Daoy (cell line): ENCODE data around the gene WAPL. TPM values are rescaled to one million over a fixed set of nuclear protein-coding genes. Genes with fewer than 3 reads are reported as not detected.
A peak's percentile ranks its signal among the peaks of the same experiment; 100 is the strongest.

ENCODE experiments used
- DNase-seq: peaks from one replicate; pipeline ENCODE4 v3.0.0-alpha.2; 2015; ENCODE audit warnings: low read depth
- total RNA-seq: library from RNA; depleted of rRNA; stranded (reverse); fragments of >200 nt; shearing (Covaris generic); gene quantifications from 2 replicates; pipeline ENCODE4 v1.2.3, GENCODE V29; 2014

Gene WAPL
- total RNA-seq, 1 experiment from 2014 or later = 31.1 TPM

DNA sequence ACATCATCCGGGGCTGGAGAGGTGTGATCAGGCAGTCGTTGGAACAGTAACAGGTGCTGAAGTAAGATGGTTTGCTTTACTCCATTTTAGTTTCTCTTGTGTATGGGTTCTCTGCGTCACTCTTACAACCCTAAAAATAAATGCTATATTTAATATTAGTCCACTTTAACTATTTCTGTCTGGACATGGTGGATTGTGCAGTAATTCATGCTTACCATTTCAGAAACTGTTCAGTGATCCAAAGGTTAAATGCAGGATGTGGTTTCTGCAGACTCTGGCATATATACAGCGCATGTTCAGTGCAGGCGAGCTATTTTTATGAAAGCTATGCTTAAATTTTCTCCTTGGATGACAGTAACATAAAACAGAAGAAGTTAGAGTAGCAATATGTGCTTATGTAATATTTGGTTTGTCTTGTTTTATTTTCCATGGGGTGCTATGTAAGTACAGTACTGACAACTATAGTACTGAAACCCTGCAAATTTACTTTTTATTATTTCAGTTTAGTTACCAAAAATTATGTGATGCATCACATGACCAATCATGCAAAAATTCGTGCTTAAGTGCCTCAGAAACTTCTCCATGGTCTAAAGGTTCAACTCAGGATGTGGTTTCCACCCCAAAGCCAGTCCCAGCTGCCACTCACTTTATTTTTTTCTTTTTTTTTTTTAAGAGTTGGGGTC lies 108.4 kb downstream of the WAPL start:
- DNase-seq = no peak

GRCh38 chr10:86411852-86412560 lies 109.6 kb downstream of the WAPL start:
- DNase-seq = no peak

GRCh38 chr10:86411281-86411841 lies 110.2 kb downstream of the WAPL start:
- DNase-seq = peak; percentile 41

DNA sequence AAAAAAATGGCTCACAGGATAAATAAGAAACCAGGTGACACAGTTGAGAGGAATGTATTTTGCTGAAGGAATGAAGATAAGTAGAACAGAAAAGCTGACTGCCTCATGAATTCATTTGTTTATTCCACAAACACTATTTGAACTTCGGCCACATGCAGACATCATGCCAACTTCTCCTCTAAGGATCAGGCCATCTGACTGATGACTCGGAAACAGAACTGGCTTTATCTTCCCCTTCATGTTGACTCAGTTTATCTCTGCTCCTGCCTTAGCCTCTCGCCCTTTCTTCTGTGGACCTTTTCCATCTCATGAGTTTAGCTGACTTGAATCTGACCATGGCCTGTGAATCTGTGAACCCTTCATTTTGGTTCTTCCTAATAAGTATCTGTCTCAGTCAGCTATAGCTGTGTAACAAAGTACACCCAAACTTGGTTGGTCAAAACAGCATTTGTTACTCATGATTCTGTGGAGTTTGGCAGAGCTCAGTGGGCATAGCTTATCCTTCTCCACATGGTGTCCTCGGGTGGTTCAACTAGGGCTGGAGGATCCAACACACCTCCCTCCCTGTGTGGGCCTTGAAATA lies 111.0 kb downstream of the WAPL start:
- peak; percentile 9 for DNase-seq

- no peak for DNase-seq
Measured at GRCh38 chr10:86409183-86409582, 112.4 kb downstream of the WAPL start.

DNA sequence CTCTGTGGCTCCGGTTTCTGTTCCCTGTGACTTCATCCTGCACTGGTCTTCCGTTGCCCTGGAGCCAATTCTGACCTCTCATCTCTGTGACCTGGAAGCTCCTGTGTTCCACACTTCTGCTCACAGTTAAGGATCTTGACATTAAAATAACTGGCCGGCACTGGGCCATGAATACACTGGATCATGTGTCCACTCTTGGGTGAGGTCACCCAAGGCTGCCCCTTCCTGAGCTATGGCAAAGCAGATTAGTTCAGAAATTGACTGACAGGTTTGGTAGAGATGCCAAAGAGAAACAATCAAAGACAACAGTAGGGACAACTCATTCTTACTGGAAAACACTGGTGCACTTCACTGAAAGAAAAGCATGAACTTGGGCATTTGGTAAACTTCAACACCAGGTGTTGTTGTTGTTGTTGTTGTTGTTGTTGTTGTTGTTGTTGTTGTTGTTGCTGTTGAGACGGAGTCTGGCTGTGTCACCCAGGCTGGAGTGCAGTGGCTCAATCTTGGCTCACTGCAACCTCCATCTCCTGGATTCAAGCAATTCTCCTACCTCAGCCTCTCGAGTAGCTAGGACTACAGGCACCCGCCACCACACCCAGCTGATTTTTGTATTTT lies 118.3 kb downstream of the WAPL start:
- no peak for DNase-seq

DNA sequence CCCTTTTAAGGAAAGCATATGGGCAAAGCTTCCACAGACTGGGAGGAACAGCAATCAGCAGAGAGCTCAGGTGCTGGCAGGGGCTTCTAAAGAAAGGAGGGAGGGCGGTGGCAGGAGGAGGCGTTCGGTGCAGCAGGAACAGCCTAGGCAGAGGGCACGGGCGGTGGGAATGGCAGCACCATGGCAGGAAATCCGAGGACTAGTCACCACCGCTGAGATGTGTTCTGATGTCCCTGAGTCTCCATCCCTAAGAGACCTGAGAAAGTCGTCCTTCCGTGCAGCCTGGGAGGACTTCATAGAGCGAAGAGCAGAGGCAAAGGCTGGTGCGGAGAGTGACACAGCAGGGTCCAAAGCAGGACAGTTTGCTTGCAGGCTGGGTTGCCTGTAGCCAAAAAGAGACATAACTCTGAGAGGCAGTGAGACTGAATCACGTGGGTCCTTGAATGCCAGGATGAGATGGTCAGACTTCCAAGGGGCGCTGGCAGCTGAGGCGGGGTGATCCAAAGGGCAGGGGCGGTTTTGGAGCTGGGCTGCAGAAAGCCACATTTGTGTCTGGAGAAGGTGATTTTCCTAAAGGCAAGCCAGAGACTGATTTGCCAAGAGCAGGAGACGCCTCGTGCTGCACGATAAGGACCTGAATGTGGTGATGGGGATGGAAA lies 119.2 kb downstream of the WAPL start:
- peak; percentile 9 for DNase-seq

- peak; percentile 14 for DNase-seq
Measured at GRCh38 chr10:86401588-86402282, 119.9 kb downstream of the WAPL start.

- peak; percentile 42 for DNase-seq
Measured at GRCh38 chr10:86400705-86401587, 120.6 kb downstream of the WAPL start.

- DNase-seq = peak; percentile 96
Measured at GRCh38 chr10:86399879-86400704, 121.5 kb downstream of the WAPL start.

DNA sequence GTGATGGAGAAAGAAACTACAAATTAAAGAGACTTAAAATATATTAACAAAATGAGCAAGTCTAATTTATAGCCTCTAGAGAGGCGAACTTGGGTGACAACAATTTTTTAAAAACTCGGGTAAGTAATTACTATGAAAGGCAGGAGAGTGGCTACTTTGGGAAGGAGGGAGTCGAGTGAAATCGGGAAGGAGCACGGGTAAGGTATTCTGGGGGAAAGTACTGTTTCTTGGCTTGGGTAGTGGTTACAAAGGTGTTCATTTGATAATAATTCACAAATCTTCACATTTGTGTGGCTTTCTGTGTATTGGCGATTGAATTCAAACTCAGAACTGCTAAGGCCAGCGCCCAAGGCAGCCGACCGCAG lies 122.1 kb downstream of the WAPL start:
- no peak for DNase-seq

DNA sequence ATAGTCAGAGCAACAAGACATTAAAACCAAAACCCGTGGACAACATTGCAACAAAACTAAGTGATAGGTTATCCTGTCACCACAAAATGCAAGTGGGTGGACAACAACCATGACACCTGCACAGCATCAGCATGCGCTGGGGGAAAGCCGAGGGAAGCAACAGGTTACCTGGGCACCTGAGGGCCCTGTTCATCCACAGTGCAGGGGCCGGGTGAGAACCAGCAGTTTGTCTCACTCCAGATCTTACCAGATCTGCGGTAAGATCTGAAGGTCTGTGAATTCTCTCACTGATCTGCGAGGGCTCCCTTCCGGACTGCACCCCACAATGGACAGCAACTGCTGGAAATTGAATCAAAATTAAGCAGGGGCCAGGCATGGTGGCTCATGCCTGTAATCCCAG lies 124.5 kb downstream of the WAPL start:
- DNase-seq = no peak

- no peak for DNase-seq
Measured at GRCh38 chr10:86393862-86394455, 127.6 kb downstream of the WAPL start.

DNA sequence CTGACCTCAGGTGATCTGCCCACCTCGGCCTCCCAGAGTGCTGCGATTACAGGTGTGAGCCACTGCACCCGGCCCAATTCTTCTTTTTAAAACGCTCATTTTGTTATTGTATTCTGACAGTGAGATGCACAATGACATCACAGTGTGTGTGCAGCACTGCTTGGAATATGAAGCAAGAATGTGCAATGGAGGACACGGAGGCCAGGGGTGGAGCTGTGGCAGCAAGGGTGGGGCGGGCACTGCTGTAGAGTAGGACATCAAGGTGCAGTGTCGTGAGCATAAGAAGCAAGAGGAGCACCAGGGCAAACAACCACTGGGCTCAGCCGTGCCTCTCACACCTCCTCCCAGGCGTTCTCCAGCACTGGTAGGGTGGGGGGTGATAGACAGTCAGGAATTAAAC lies 128.2 kb downstream of the WAPL start:
- no peak for DNase-seq

GRCh38 chr10:86392723-86393094 lies 128.9 kb downstream of the WAPL start:
- DNase-seq = no peak

DNA sequence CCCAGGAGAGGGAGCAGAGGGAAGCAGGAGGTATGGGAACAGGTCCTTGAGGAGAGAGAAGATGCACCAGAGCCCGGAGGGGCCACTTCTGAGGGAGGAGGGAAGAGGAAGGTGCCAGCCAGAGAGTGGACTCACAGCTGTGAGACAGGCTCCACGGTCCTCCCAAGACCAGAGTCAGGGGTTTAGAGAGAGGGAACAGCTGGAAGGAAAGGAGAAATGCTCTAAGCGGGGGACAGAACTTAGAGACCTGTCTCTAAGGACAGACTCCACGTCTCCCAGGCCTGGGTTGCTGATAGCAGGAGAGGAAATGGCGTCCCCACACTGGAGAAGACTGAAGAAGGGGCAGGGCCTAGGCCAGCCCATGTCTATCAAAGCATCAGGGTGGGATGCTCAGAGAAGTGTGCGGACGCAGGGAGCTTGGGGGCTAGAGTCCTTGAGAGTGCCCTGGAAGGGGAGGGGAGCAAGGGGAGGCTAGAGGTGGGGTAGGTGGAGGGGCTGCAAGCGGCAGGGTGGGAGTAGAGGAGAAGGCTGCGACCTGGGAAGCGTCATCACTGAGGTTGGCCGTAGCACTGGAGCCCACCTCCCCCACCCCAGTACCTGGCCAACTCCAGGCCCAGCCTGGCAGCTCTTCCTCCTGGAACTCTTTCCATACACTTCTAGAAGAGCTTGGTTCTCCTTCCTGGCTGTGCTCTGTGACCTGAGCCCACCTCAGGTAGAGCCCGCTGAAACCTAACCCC lies 129.4 kb downstream of the WAPL start:
- no peak for DNase-seq

DNA sequence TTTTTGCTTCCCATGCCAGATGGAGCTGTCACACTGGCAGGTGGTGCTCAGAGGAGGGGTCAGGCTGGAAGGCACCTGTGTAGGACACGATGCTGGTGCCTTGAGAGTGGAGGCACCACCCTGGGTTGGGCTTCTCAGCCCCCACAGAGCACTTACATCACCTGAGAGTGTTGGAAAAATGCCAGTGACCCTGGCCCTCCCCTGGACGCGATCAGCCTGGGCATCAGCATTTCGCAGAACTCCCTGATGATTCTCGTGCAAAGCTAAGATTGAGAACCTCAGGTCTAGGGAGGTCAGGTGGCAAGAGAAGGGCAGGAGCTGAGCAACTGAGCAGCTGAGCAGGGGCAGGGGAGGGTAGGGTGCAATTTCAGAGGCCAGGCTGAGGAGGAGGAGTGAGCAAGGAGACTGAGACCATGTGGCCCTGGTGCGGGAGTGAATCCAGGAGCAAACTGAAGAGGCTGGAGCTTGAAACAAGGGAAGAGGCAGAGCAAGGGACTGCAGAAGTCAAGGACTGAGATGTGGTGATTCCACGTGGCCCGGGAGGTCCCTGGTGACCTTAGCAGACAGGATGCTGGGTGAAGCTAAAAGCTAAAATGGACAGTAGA lies 130.3 kb downstream of the WAPL start:
- no peak for DNase-seq
